Muscle layer of duodenum (tissue), 2 donors: ENCODE data around the gene CPNE5.

Experiments used
- H3K27ac ChIP-seq: one replicate; pipeline ENCODE4 v1.7.0; 2013; ENCODE audit warnings: mild to moderate bottlenecking, low read length
- H3K27me3 ChIP-seq: one replicate; pipeline ENCODE4 v1.7.0; 2013; ENCODE audit warnings: low read depth, mild to moderate bottlenecking, control low read depth, low read length
- H3K36me3 ChIP-seq, 2 donors: one replicate each; pipeline ENCODE4 v1.7.0; 2013; ENCODE audit warnings: low read length in 2 of 2, control low read depth in 1 of 2, mild to moderate bottlenecking in 1 of 2; ENCODE audit not compliant: insufficient read depth in 2 of 2, control insufficient read depth in 1 of 2
- H3K4me1 ChIP-seq, 2 donors: one replicate each; pipeline ENCODE4 v1.7.0; 2013; ENCODE audit warnings: low read length in 2 of 2, mild to moderate bottlenecking in 2 of 2, control low read depth in 1 of 2, moderate library complexity in 1 of 2; ENCODE audit not compliant: insufficient read depth in 2 of 2, control insufficient read depth in 1 of 2
- H3K4me3 ChIP-seq, 2 donors: one replicate each; pipeline ENCODE4 v1.7.0; 2013; ENCODE audit warnings: low read length in 2 of 2, low read depth in 1 of 2, mild to moderate bottlenecking in 1 of 2
- H3K9me3 ChIP-seq, 2 donors: one replicate each; pipeline ENCODE4 v1.7.0; 2013; ENCODE audit warnings: low read length in 2 of 2, control low read depth in 1 of 2, mild to moderate bottlenecking in 1 of 2; ENCODE audit not compliant: control insufficient read depth in 1 of 2
- donor health status: healthy.

CPNE5 gene

GRCh38 chr6:36871686-36872085, 32.4 kb upstream of the CPNE5 start:
- no peak overlapping the region for H3K4me3 ChIP-seq
- peaks cover 3 to 13% of the 10 kb centered on the region in 2 donors for H3K4me1 ChIP-seq
- H3K27ac ChIP-seq, result no peak overlapping the region
- no peaks in the 10 kb centered on the region for H3K9me3 ChIP-seq
- H3K27me3 ChIP-seq, result no peaks in the 10 kb centered on the region
- H3K36me3 ChIP-seq, result peaks cover 0 to 4% of the 10 kb centered on the region in 2 donors

GRCh38 chr6:36867471-36868224, 28.4 kb upstream of the CPNE5 start:
- H3K27me3 ChIP-seq, result no peaks in the 10 kb centered on the region
- H3K36me3 ChIP-seq, result peaks cover 3 to 7% of the 10 kb centered on the region in 2 donors
- H3K4me1 ChIP-seq, result no peaks in the 10 kb centered on the region
- no peaks in the 10 kb centered on the region for H3K9me3 ChIP-seq
- H3K4me3 ChIP-seq, result no peak overlapping the region
- no peak overlapping the region for H3K27ac ChIP-seq

DNA sequence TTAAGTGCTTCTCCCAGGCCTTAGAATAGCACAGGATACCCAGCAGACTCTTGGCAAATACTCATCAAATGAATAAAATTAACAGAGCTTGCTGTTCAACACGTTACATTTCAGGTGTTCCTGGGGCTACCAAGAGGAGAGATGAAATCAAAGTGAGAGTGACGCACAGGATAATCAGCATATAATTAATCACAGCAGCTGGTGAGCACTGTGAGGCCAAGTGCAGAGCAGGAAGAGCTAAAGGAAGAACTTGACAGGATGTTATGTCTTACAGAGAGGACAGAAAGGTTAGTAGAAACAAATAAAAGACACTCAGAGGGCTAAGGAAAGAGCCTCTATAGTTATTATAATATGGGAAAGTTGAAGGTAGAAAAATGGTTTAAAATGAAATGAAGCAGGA, 26.6 kb upstream of the CPNE5 start:
- no peak overlapping the region for H3K4me3 ChIP-seq
- H3K27ac ChIP-seq, result no peak overlapping the region
- H3K36me3 ChIP-seq, result peaks cover 7 to 8% of the 10 kb centered on the region in 2 donors
- no peaks in the 10 kb centered on the region for H3K9me3 ChIP-seq
- H3K4me1 ChIP-seq, result no peaks in the 10 kb centered on the region
- no peaks in the 10 kb centered on the region for H3K27me3 ChIP-seq

GRCh38 chr6:36863670-36864540, 24.7 kb upstream of the CPNE5 start:
- Histone ChIP-seq H3K4me1 (no peaks in the 10 kb centered on the region), H3K9me3 (no peaks in the 10 kb centered on the region), H3K27me3 (no peaks in the 10 kb centered on the region), H3K27ac (no peak overlapping the region), H3K4me3 (no peak overlapping the region), H3K36me3 (peaks cover 7 to 8% of the 10 kb centered on the region in 2 donors)

GRCh38 chr6:36862848-36863382, 23.7 kb upstream of the CPNE5 start:
- Histone ChIP-seq H3K27me3 (no peaks in the 10 kb centered on the region), H3K4me1 (no peaks in the 10 kb centered on the region), H3K9me3 (no peaks in the 10 kb centered on the region), H3K36me3 (peaks cover 7 to 8% of the 10 kb centered on the region in 2 donors), H3K4me3 (no peak overlapping the region), H3K27ac (no peak overlapping the region)

- H3K27me3 ChIP-seq, result no peaks in the 10 kb centered on the region
- H3K9me3 ChIP-seq, result no peaks in the 10 kb centered on the region
- peaks cover 7 to 8% of the 10 kb centered on the region in 2 donors for H3K36me3 ChIP-seq
- no peaks in the 10 kb centered on the region for H3K4me1 ChIP-seq
- no peak overlapping the region for H3K4me3 ChIP-seq
- no peak overlapping the region for H3K27ac ChIP-seq
These were observed 23.1 kb upstream of the CPNE5 start for GRCh38 chr6:36862164-36862847.

DNA sequence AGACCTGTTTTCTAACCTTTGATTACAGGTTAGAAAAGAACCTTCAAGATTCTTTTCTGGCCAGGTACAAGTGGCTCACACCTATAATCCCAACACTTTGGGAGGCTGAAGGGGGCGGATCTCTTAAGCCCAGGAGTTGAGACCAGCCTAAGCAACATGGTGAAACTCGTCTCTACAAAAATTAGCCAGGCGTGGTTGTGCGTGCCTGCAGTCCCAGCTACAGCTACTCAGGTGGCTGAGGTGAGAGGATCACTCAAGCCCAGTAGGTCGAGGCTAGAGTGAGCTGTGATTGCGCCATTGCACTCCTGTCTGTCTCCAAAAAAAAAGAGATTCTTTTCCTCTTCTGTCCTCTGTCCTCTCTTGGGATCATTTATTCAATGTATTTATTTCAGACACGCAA, 20.9 kb upstream of the CPNE5 start:
- Histone ChIP-seq H3K4me1 (no peaks in the 10 kb centered on the region), H3K27ac (no peak overlapping the region)

GRCh38 chr6:36858407-36858981, 19.2 kb upstream of the CPNE5 start:
- Histone ChIP-seq H3K27ac (no peak overlapping the region), H3K9me3 (no peaks in the 10 kb centered on the region), H3K27me3 (no peaks in the 10 kb centered on the region), H3K36me3 (peaks cover 0 to 14% of the 10 kb centered on the region in 2 donors), H3K4me1 (no peaks in the 10 kb centered on the region), H3K4me3 (no peak overlapping the region)

More for the DNA sequence above, 20.9 kb upstream of the CPNE5 start:
- H3K36me3 ChIP-seq, result peaks cover 7 to 11% of the 10 kb centered on the region in 2 donors
- H3K27me3 ChIP-seq, result no peaks in the 10 kb centered on the region
- no peaks in the 10 kb centered on the region for H3K9me3 ChIP-seq
- H3K4me3 ChIP-seq, result no peak overlapping the region

DNA sequence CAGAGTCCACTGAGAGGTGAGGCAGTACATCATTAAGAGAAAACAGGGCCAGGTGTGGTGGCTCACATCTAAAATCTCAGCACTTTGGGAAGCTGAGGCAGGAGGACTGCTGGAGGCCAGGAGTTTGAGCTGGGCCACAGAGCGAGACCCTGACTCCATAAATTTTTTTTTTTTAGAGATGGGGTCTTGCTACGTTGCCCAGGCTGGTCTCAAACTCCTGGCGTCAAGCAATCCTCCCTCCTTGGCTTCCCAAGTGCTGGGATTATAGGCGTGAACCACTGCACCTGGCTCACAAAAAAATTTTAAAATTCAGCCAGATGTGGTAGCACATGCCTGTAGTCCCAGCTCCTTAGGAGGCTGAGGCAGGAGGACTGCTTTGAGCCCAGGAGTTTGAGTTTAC, 18.1 kb upstream of the CPNE5 start:
- no peaks in the 10 kb centered on the region for H3K4me1 ChIP-seq
- no peaks in the 10 kb centered on the region for H3K9me3 ChIP-seq
- H3K4me3 ChIP-seq, result no peak overlapping the region
- peaks cover 0 to 11% of the 10 kb centered on the region in 2 donors for H3K36me3 ChIP-seq
- no peaks in the 10 kb centered on the region for H3K27me3 ChIP-seq
- no peak overlapping the region for H3K27ac ChIP-seq

DNA sequence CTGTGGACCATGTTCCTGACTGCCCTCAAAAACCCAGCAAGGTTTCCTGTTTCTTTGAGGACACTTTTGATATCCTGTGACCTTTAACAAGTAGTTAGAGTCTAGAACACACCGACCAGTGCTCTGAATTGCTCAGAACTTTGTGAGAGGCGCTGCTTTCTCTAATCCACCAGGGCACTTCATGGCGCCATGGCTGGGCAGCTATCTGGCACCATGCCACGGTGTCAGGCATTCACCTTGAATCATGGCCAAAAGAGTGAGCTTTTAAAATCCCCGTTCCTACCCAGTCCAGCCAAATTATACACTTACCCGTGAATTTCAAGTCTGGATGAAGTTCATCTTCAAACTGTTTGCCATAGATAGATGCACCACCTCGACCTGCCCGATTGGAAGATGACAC, 17.0 kb upstream of the CPNE5 start:
- Histone ChIP-seq H3K4me3 (no peak overlapping the region), H3K36me3 (peaks cover 0 to 10% of the 10 kb centered on the region in 2 donors), H3K9me3 (no peaks in the 10 kb centered on the region), H3K27ac (no peak overlapping the region), H3K27me3 (no peaks in the 10 kb centered on the region), H3K4me1 (peaks cover 0 to 2% of the 10 kb centered on the region in 2 donors)
